ENCODE measurements around the gene ENAH.
"Not testable (repeated sequence)": the region's sequence is repeated elsewhere in the genome, so short reads cannot be mapped to it uniquely, and the experiment has no call there.

ENAH gene

GRCh38 chr1:225493591-225494246 is 159.2 kb downstream of the ENAH start:
- no peak for DNase-seq (ENCODE audit: low read depth in 3 of 3)

- DNase-seq (ENCODE audit: low read depth in 3 of 3) = no peak
Measured at GRCh38 chr1:225488676-225489075, 164.2 kb downstream of the ENAH start.

GRCh38 chr1:225486856-225487255 is 166.1 kb downstream of the ENAH start:
- DNase-seq (ENCODE audit: low read depth in 3 of 3) = no peak

GRCh38 chr1:225485991-225486530 is 166.9 kb downstream of the ENAH start:
- no peak for DNase-seq (ENCODE audit: low read depth in 3 of 3)

- no peak for DNase-seq (ENCODE audit: low read depth in 3 of 3)
Measured at GRCh38 chr1:225485226-225485625, 167.7 kb downstream of the ENAH start.

DNA sequence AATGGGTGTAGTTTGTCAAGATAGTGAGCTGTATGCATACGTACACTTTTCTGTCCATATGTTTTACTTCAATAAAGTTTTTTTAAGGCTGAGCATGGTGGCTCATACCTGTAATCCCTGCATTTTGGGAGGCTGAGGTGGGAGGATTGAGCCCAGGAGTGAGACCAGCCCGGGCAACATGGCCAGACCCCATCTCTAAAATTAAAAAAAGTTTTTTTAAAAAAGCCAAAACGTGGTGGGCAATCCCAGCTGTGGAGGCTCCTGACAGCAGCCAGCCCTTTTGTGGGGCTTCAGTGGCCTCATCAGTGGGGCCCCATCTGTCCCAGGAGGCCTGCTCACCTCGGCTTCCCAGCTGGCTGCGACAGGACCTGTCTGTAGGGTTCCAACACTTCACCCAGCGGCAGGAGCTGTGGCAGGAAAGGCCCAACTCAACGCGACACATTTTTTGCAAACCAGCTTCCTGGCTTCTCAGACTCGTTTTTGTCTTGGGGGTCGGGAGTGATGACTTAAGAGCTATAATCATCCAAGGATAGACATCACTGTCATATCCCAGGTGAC is 168.2 kb downstream of the ENAH start:
- DNase-seq (ENCODE audit: low read depth in 3 of 3) = no peak

GRCh38 chr1:225483818-225484656 is 168.9 kb downstream of the ENAH start:
- DNase-seq (ENCODE audit: low read depth in 3 of 3) = no peak

- no peak for DNase-seq (ENCODE audit: low read depth in 3 of 3)
Measured at GRCh38 chr1:225482421-225482950, 170.4 kb downstream of the ENAH start.

DNA sequence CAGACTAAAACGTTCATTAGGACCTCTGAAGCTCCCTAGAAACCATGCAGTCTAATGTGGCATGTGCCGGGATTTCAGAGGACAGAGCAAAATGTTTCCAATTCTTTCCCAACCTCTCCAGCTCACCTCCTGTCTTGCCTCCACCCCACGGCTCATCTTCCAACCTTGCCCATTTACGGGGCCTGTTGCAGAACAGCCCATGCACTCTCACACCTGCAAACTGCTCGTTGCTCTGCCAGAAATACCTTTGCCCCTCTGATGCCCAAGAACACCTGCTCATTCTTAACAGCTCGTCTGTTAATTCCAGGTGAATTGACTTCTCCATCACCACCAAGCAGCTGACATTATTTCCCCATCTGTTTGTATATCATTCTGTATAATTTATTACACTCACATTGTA is 171.2 kb downstream of the ENAH start:
- DNase-seq (ENCODE audit: low read depth in 3 of 3) = no peak

- peak in 1 of 3 experiments; percentile 8 for DNase-seq (ENCODE audit: low read depth in 3 of 3)
Measured at GRCh38 chr1:225480825-225481434, 172.0 kb downstream of the ENAH start.

DNA sequence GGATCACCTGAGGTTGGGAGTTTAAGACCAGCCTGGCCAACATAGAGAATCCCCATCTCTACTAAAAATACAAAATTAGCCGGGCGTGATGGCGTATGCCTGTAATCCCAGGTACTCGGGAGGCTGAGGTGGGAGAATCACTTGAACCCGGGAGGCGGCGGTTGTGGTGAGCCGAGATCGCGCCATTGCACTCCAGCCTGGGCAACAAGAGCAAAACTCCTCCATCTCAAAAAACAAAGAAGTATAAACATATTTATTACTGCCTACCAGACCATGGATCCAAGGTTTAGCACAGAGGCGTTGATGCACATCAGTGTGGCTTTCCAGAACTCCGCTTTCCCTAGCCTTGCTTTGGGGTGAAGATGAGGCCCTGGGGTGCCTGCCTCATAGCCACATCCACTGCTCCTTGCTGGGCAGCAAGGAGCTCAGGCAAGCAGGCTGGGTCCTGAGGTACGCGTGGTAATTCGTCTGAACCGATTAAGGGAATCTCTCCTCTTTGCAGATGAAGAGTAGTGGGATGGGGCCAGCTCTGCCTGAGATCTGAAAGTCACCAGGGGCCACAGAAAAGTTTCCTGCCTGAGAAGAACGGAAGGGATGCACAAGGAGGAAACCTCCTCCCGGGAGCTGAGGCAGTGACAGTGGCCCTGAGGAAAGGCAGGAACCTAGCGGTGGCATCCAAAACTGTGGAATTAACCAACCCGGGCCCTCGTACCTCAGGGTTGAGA is 172.8 kb downstream of the ENAH start:
- DNase-seq (ENCODE audit: low read depth in 3 of 3) = no peak

- DNase-seq (ENCODE audit: low read depth in 3 of 3) = no peak
Measured at GRCh38 chr1:225479341-225479740, 173.6 kb downstream of the ENAH start.

GRCh38 chr1:225477296-225477911 is 175.5 kb downstream of the ENAH start:
- DNase-seq (ENCODE audit: low read depth in 3 of 3) = no peak

DNA sequence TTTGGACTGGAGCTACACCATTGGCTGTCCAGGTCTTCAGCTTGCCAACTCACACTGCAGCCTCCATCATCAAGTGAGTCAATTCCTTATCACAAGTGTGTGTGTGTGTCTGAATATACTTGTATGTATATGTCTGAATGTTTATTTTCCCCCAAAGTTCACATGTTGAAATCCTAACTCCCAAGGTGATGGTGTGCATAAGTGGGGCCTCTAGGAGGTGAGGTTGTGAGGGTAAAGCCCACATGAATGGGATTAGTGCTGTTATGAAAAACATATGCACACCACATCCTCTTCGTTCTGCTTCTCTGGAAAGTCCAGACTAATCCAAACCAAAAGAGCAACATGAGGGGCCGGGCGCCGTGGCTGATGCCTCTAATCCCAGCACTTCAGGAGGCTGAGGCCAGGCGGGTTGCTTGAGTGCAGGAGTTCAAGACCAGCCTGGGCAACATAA is 176.4 kb downstream of the ENAH start:
- DNase-seq (ENCODE audit: low read depth in 3 of 3) = no peak

- DNase-seq (ENCODE audit: low read depth in 3 of 3) = no peak
Measured at GRCh38 chr1:225476100-225476511, 176.8 kb downstream of the ENAH start.

GRCh38 chr1:225474986-225475820 is 177.7 kb downstream of the ENAH start:
- peak; percentile 35 to 57 (median 46) for DNase-seq (ENCODE audit: low read depth in 3 of 3)

GRCh38 chr1:225474439-225474985 is 178.4 kb downstream of the ENAH start:
- DNase-seq (ENCODE audit: low read depth in 3 of 3) = no peak

DNA sequence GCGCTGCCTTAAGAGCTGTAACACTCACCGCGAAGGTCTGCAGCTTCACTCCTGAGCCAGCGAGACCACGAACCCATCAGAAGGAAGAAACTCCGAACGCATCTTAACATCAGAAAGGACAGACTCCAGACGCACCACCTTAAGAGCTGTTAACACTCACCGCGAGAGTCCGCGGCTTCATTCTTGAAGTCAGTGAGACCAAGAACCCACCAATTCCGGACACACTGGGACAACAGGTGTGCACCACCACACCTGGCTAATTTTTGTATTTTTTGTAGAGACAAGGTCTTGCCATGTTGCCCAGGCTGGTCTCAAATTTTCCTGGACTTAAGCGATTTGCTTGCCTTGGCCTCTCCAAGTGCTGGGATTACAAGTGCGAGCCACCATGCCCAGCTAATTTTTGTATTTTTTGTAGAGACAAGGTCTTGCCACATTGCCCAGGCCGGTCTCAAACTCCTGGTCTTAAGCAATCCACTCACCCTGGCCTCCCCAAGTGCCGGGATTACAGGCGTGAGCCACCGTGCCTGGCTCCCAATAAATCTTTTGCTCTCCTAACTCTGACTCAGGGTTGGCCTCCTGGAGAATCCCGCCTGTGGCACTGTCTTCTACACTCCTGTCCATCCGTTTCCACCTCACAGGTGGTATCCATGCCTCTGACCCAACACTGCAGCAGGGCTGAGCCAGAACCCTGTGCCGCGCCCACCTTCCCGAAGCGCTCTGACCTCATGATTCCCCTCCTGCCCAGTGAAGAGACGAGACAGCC is 179.1 kb downstream of the ENAH start:
- not testable (repeated sequence) for DNase-seq (ENCODE audit: low read depth in 3 of 3)

DNA sequence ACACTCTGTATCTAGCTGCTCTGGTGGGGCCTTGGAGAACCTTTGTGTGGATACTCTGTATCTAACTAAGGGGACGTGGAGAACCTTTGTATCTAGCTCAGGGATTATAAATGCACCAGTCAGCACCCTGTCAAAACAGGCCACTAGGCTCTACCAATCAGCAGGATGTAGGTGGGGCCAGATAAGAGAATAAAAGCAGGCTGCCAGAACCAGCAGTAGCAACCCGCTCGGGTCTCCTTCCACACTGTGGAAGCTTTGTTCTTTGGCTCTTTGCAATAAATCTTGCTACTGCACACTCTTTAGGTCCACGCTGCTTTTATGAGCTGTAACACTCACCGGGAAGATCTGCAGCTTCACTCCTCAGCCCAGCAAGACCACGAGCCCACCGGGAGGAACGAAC is 179.7 kb downstream of the ENAH start:
- not testable (repeated sequence) for DNase-seq (ENCODE audit: low read depth in 3 of 3)
